ENCODE results near the gene FAM20B.

FAM20B gene

GRCh38 chr1:179053486-179053885 is 27.8 kb downstream of the FAM20B start:
- no peak for DNase-seq

- DNase-seq: no peak
These were observed 30.2 kb downstream of the FAM20B start for GRCh38 chr1:179055937-179056336.

- DNase-seq: no peak
These were observed 33.1 kb downstream of the FAM20B start for GRCh38 chr1:179058487-179059483.

GRCh38 chr1:179061360-179062282 is 35.9 kb downstream of the FAM20B start:
- DNase-seq: no peak

- DNase-seq: peak; percentile 51
These were observed 40.8 kb downstream of the FAM20B start for GRCh38 chr1:179066471-179066870.

- no peak for DNase-seq
These were observed 51.7 kb downstream of the FAM20B start for GRCh38 chr1:179077396-179077795.

- peak; percentile 89 for DNase-seq
These were observed 53.5 kb downstream of the FAM20B start for GRCh38 chr1:179079113-179079761.

- no peak for DNase-seq
These were observed 55.4 kb downstream of the FAM20B start for GRCh38 chr1:179080866-179081686.

GRCh38 chr1:179081687-179082332 is 56.1 kb downstream of the FAM20B start, which contains the start of gene TOR3A:
Gene TOR3A (plus strand): TSS chr1:179082070. CDS start chr1:179082129, 59 bp downstream.
- DNase-seq: peak; percentile 92

GRCh38 chr1:179082333-179082998 is 56.8 kb downstream of the FAM20B start:
- peak; percentile 75 for DNase-seq

- no peak for DNase-seq
These were observed 57.3 kb downstream of the FAM20B start for GRCh38 chr1:179082999-179083335.

GRCh38 chr1:179083533-179083932 is 57.8 kb downstream of the FAM20B start:
- no peak for DNase-seq

- DNase-seq: no peak
These were observed 62.0 kb downstream of the FAM20B start for GRCh38 chr1:179087665-179088064.

GRCh38 chr1:179089827-179090482 is 64.3 kb downstream of the FAM20B start:
- no peak for DNase-seq

GRCh38 chr1:179090522-179090921 is 64.8 kb downstream of the FAM20B start:
- no peak for DNase-seq

GRCh38 chr1:179090923-179091322 is 65.2 kb downstream of the FAM20B start:
- no peak for DNase-seq

- DNase-seq: peak; percentile 41
These were observed 66.0 kb downstream of the FAM20B start for GRCh38 chr1:179091691-179092165.

GRCh38 chr1:179092896-179093461 is 67.3 kb downstream of the FAM20B start:
- DNase-seq: no peak

- DNase-seq: no peak
These were observed 69.1 kb downstream of the FAM20B start for GRCh38 chr1:179094818-179095217.

GRCh38 chr1:179095377-179095776 is 69.7 kb downstream of the FAM20B start:
- no peak for DNase-seq
